GM18502 (cell line): ENCODE measurements around the gene SPTBN1.
"Not testable (repeated sequence)": the region's sequence is repeated elsewhere in the genome, so short reads cannot be mapped to it uniquely, and the experiment has no call there.

Source experiments
- ATAC-seq: cut with Tn5 transposase; IDR thresholded peaks from one replicate; pipeline ENCODE4 v1.9.1; 2021; ENCODE audit warnings: mild to moderate bottlenecking; ENCODE audit not compliant: unreplicated experiment, poor library complexity

SPTBN1 gene

GRCh38 chr2:54466870-54467269, 10.7 kb downstream of the SPTBN1 start:
- no peak for ATAC-seq

GRCh38 chr2:54468673-54469072, 12.5 kb downstream of the SPTBN1 start:
- ATAC-seq = no peak

- ATAC-seq = no peak
Observed at GRCh38 chr2:54469484-54470053, 13.4 kb downstream of the SPTBN1 start.

GRCh38 chr2:54470266-54470938, 14.3 kb downstream of the SPTBN1 start:
- no peak for ATAC-seq

GRCh38 chr2:54471221-54471711, 15.1 kb downstream of the SPTBN1 start:
- ATAC-seq = peak; percentile 76

- ATAC-seq = no peak
Observed at GRCh38 chr2:54473851-54474250, 17.7 kb downstream of the SPTBN1 start.

GRCh38 chr2:54475285-54475684, 19.2 kb downstream of the SPTBN1 start:
- no peak for ATAC-seq

- no peak for ATAC-seq
Observed at GRCh38 chr2:54475919-54476318, 19.8 kb downstream of the SPTBN1 start.

- no peak for ATAC-seq
Observed at GRCh38 chr2:54476852-54477251, 20.7 kb downstream of the SPTBN1 start.

GRCh38 chr2:54477896-54478295, 21.8 kb downstream of the SPTBN1 start:
- ATAC-seq = no peak

GRCh38 chr2:54478899-54479298, 22.8 kb downstream of the SPTBN1 start:
- no peak for ATAC-seq

GRCh38 chr2:54479424-54479823, 23.3 kb downstream of the SPTBN1 start:
- ATAC-seq = no peak

GRCh38 chr2:54480025-54480424, 23.9 kb downstream of the SPTBN1 start:
- peak; percentile 60 for ATAC-seq

- no peak for ATAC-seq
Observed at GRCh38 chr2:54481686-54482085, 25.6 kb downstream of the SPTBN1 start.

GRCh38 chr2:54482715-54483114, 26.6 kb downstream of the SPTBN1 start:
- no peak for ATAC-seq

GRCh38 chr2:54483426-54483825, 27.3 kb downstream of the SPTBN1 start:
- no peak for ATAC-seq

- ATAC-seq = not testable (repeated sequence)
Observed at GRCh38 chr2:54485756-54486155, 29.6 kb downstream of the SPTBN1 start.

GRCh38 chr2:54486766-54487165, 30.6 kb downstream of the SPTBN1 start:
- no peak for ATAC-seq

- ATAC-seq = no peak
Observed at GRCh38 chr2:54490863-54491262, 34.7 kb downstream of the SPTBN1 start.

- ATAC-seq = no peak
Observed at GRCh38 chr2:54492335-54492734, 36.2 kb downstream of the SPTBN1 start.

GRCh38 chr2:54494087-54494486, 38.0 kb downstream of the SPTBN1 start:
- no peak for ATAC-seq

GRCh38 chr2:54496920-54497319, 40.8 kb downstream of the SPTBN1 start:
- no peak for ATAC-seq
